Measurements from ENCODE around the gene DOP1A. TPM values are rescaled to one million over a fixed set of nuclear protein-coding genes. Genes with fewer than 3 reads are reported as not detected.

DOP1A gene
- total and polyA plus RNA-seq, 2 of the 4 experiments (the other 2 are of a cell fraction), result 6.0 to 32.4 TPM

DNA sequence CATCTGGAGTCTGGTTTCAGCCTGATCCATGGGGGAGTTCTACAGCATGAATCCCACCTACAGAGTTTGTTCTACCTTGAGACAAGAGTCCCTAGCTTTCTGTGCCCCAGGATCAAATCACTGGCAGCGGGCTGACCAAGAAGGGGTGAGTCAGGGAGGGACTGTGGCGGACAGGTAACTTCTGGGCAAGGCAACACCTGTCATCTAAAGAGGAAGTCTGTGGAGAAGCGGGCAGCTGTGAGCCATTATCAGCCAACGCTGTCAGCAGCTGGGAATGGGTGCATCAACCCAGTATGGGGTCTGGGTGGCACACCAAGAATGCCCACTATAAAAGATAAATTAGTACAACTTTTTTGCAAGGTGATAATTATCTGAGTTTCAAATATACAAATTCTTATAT, 47.7 kb upstream of the DOP1A start:
- no peak overlapping the region for H3K4me2 ChIP-seq (ENCODE audit: low read depth, low read length)
- no CpG with 5 or more reads among the region's 4 CpGs for WGBS, 2 experiments (ENCODE audit: extremely low coverage in 2 of 2, insufficient read length in 1 of 2)
- H2AFZ ChIP-seq (replicated peaks; ENCODE audit: low read length, poor library complexity), result no peak overlapping the region
- no peaks in the 10 kb centered on the region for H4K20me1 ChIP-seq (ENCODE audit: insufficient read depth, low read length)
- H3K9me3 ChIP-seq (ENCODE audit: control insufficient read depth, insufficient read depth, low read length), result no peaks in the 10 kb centered on the region
- no peaks in the 10 kb centered on the region for H3K4me1 ChIP-seq (ENCODE audit: control insufficient read depth, insufficient read depth, low read length)
- H2BK120ac ChIP-seq (ENCODE audit: low read depth, low read length), result no peak overlapping the region
- ChIA-PET CTCF (interaction anchor here (0.6 to 0.7 kb wide), 3 partner anchors 11 to 695 kb away, joined by 3 to 5 read pairs (median 5); no protein-coding TSS in a partner anchor), POLR2A (ENCODE audit: unreplicated experiment) (no interaction called here)
- H3K4ac ChIP-seq (ENCODE audit: low read depth, low read length), result no peak overlapping the region
- H2AK5ac ChIP-seq (ENCODE audit: low read depth, low read length), result no peak overlapping the region
- H2AK9ac ChIP-seq (replicated peaks; ENCODE audit: low read depth, low read length, poor library complexity), result no peak overlapping the region
- TF ChIP-seq CHD1 (IDR thresholded peaks at IDR 0.05; ENCODE audit: low read depth, low read length) (no peak), RAD21 (IDR thresholded peaks at IDR 0.05; ENCODE audit: low read length) (no peak), POLR2A (IDR thresholded peaks at IDR 0.05; ENCODE audit: low read depth, low read length) (no peak)
- H2BK5ac ChIP-seq (ENCODE audit: low read depth, low read length, poor library complexity, severe bottlenecking), result no peak overlapping the region
- H2BK15ac ChIP-seq (ENCODE audit: low read depth, low read length), result no peak overlapping the region
- H3K36me3 ChIP-seq (ENCODE audit: control insufficient read depth, insufficient read depth, low read length), result no peaks in the 10 kb centered on the region
- no peak overlapping the region for H2BK20ac ChIP-seq (ENCODE audit: low read depth, low read length)
- no peak overlapping the region for H3K18ac ChIP-seq (ENCODE audit: low read depth, low read length)
- H4K5ac ChIP-seq (ENCODE audit: low read depth, low read length), result no peak overlapping the region
- H3K27me3 ChIP-seq (ENCODE audit: control insufficient read depth, insufficient read depth, low read length), result no peaks in the 10 kb centered on the region
- 0 out of 2 replicates have a peak, but pooled peaks cover 3% of the 10 kb centered on the region for H3K9me1 ChIP-seq (ENCODE audit: insufficient read depth, low read length)
- dilution Hi-C loops (cut with HindIII; ENCODE audit: low sequenced_read_pairs, unreplicated experiment) (no loop called here), intact Hi-C loops (cut with micrococcal nuclease) (no loop called here), in situ Hi-C loops (cut with MboI; ENCODE audit: low sequenced_read_pairs) (no loop called here)
- H3K9ac ChIP-seq (ENCODE audit: low read depth, low read length), result no peak overlapping the region
- no TSS peak for BruUV-seq (replicated peaks)
- no peak for ATAC-seq (ENCODE audit: low read depth)
- H4K8ac ChIP-seq (ENCODE audit: low read depth in 2 of 2, low read length in 2 of 2), result no peak overlapping the region
- H3K79me1 ChIP-seq (ENCODE audit: low read depth in 1 of 2, low read length in 2 of 2), result no peaks in the 10 kb centered on the region
- no peak overlapping the region for H4K91ac ChIP-seq (ENCODE audit: insufficient read depth, low read depth, low read length)
- H3K23ac ChIP-seq (ENCODE audit: low read depth, low read length), result no peak overlapping the region
- H3K56ac ChIP-seq (ENCODE audit: extremely low read depth, insufficient read depth, low read length), result no peak overlapping the region
- no peak overlapping the region for H3K4me3 ChIP-seq (ENCODE audit: insufficient read depth, low read depth, low read length)
- no peak overlapping the region for H3K14ac ChIP-seq (replicated peaks; ENCODE audit: low read depth, low read length)
- H3K27ac ChIP-seq (ENCODE audit: insufficient read depth, low read length), result no peak overlapping the region
- DNase-seq, result no peak

All from IMR-90 (cell line).